SK-N-SH (cell line): Measurements from ENCODE around the gene SKIC2.

Experiments used
- EP300 ChIP-seq, 2 experiments: IDR thresholded peaks; 2 replicates each; pipeline versions ENCODE4 v1.4.0 to v1.6.1; 2012; ENCODE audit warnings: borderline replicate concordance in 1 of 2, low read depth in 1 of 2, low read length in 1 of 2
- FOXJ3 ChIP-seq: sonication (generic); formaldehyde crosslinking; IDR thresholded peaks from 2 replicates; pipeline ENCODE4 v1.5.1; 2020; ENCODE audit warnings: mild to moderate bottlenecking, missing genetic modification reagents
- GATA2 ChIP-seq: sonication (generic); formaldehyde crosslinking; IDR thresholded peaks from 2 replicates; pipeline ENCODE4 v1.5.0; 2020; ENCODE audit warnings: mild to moderate bottlenecking, missing genetic modification reagents
- NFIC ChIP-seq: IDR thresholded peaks from 2 replicates; pipeline ENCODE4 v1.4.0; 2012; ENCODE audit warnings: borderline replicate concordance
- RAD21 ChIP-seq: IDR thresholded peaks from 2 replicates; pipeline ENCODE4 v1.6.1; 2012; ENCODE audit warnings: mild to moderate bottlenecking, low read length
- RFX5 ChIP-seq: IDR thresholded peaks from 2 replicates; pipeline ENCODE4 v1.6.1; 2012; ENCODE audit warnings: mild to moderate bottlenecking, improper control_type of control experiment, low read length
- YY1 ChIP-seq: IDR thresholded peaks from 2 replicates; pipeline ENCODE4 v1.4.0; 2012; ENCODE audit warnings: low read depth, mild to moderate bottlenecking
- TF ChIP-seq, protein P1 (sequence below): fragments of 200-600 bp; sonication (generic); IDR thresholded peaks from 2 replicates; pipeline ENCODE4 v1.6.1; 2017; ENCODE audit warnings: antibody characterized with exemption, mild to moderate bottlenecking, moderate library complexity

DNA sequence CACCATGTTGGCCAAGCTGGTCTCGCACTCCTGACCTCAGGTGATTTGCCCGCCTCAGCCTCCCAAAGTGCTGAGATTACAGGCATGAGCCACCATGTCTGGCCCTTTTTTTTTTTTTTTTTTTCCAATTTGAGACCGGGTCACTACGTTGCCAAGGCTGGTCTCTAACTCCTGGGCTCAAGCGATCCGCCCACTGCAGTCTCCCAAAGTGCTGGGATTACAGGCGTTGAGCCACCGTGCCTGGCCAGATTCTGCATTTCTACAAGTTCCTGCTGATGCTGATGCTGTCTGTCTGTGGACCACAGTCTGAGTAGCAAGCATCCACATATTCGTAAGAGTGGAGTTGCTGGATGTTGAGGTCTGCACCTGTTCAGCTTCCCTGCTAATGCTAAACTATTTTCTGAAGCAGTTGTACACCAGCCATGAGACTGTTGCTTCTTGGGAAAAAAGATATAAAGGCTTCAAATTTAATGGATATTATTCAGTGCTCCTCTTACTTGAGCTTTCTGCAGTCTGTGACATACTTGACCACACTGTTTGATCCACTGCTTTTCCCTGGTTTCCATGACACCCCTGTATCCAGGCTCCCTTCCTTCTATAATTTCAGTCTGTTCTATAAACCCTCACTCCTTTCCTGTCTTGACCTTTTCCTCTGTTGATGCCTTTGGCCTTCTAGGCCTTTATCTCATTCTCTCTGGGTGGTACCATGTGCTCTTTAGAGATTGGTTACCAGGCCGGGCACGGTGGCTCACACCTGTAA, 47.0 kb upstream of the SKIC2 start:
- TF ChIP-seq NFIC = no peak
- TF ChIP-seq RFX5 = no peak
- TF ChIP-seq YY1 = no peak
- TF ChIP-seq, protein P1, sequence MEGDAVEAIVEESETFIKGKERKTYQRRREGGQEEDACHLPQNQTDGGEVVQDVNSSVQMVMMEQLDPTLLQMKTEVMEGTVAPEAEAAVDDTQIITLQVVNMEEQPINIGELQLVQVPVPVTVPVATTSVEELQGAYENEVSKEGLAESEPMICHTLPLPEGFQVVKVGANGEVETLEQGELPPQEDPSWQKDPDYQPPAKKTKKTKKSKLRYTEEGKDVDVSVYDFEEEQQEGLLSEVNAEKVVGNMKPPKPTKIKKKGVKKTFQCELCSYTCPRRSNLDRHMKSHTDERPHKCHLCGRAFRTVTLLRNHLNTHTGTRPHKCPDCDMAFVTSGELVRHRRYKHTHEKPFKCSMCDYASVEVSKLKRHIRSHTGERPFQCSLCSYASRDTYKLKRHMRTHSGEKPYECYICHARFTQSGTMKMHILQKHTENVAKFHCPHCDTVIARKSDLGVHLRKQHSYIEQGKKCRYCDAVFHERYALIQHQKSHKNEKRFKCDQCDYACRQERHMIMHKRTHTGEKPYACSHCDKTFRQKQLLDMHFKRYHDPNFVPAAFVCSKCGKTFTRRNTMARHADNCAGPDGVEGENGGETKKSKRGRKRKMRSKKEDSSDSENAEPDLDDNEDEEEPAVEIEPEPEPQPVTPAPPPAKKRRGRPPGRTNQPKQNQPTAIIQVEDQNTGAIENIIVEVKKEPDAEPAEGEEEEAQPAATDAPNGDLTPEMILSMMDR = no peak
- no peak for TF ChIP-seq EP300 (IDR thresholded peaks at IDR 0.05; ENCODE audit: borderline replicate concordance in 1 of 2, low read depth in 1 of 2, low read length in 1 of 2)
- TF ChIP-seq FOXJ3 (CRISPR knock-in tag) = no peak
- TF ChIP-seq RAD21 = no peak
- TF ChIP-seq GATA2 = no peak
